Subcutaneous abdominal adipose tissue (tissue), 5 donors: ENCODE results near the gene RSAD2.

ENCODE experiments used
- H3K27ac ChIP-seq: one replicate; pipeline ENCODE4 v1.7.0; 2013; ENCODE audit warnings: low read depth, mild to moderate bottlenecking, inconsistent platforms, low read length, moderate library complexity
- H3K27me3 ChIP-seq, 5 donors: one replicate each; pipeline ENCODE4 v1.7.0; 2013; ENCODE audit warnings: low read length in 5 of 5, inconsistent platforms in 1 of 5; ENCODE audit not compliant: control insufficient read depth in 5 of 5, insufficient read depth in 4 of 5
- H3K36me3 ChIP-seq, 5 donors: one replicate each; pipeline ENCODE4 v1.7.0; 2013; ENCODE audit warnings: low read length in 5 of 5; ENCODE audit not compliant: control insufficient read depth in 5 of 5, insufficient read depth in 5 of 5
- H3K4me1 ChIP-seq, 5 donors: one replicate each; pipeline ENCODE4 v1.7.0; 2013; ENCODE audit warnings: low read length in 5 of 5, mild to moderate bottlenecking in 3 of 5, moderate library complexity in 1 of 5; ENCODE audit not compliant: control insufficient read depth in 5 of 5, insufficient read depth in 5 of 5
- H3K4me3 ChIP-seq, 5 donors: one replicate each; pipeline ENCODE4 v1.7.0; 2013; ENCODE audit warnings: low read length in 5 of 5, low read depth in 1 of 5
- H3K9ac ChIP-seq, 5 donors: one replicate each; pipeline ENCODE4 v1.7.0; 2013; ENCODE audit warnings: low read length in 5 of 5, mild to moderate bottlenecking in 4 of 5, moderate library complexity in 3 of 5
- H3K9me3 ChIP-seq, 5 donors: one replicate each; pipeline ENCODE4 v1.7.0; 2013; ENCODE audit warnings: low read length in 5 of 5; ENCODE audit not compliant: control insufficient read depth in 5 of 5
- donor health status: healthy.
- donor health status: healthy.
- donor health status: healthy.
- donor health status: healthy.
- donor health status: healthy.

Gene RSAD2

DNA sequence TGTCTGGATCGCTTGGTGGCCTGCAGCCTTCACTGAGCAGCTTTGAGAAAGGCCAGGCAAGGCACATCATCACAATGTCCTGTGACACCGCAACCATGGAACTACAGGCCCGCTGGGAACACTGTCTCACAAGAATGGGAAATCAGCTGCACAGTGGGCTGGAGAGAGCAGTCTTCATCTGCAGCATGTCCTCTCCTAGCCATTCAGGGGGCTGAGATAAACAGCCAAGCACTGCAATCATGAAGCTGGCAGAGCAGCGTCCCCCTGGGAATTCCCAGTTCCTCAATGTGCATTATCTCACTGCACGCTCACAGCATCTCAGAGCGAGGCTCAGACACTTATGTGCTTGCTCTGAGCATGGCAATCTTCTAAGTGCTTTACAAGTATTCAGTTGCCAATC, 13.8 kb upstream of the RSAD2 start:
- no peak overlapping the region for H3K27ac ChIP-seq
- H3K4me3 ChIP-seq: peak overlapping the region in 3 of 5 donors; percentile 67 to 86 (median 82)
- no peaks in the 10 kb centered on the region for H3K27me3 ChIP-seq
- H3K9me3 ChIP-seq: peaks cover 0 to 7% (median 1%) of the 10 kb centered on the region in 5 donors
- H3K36me3 ChIP-seq: peaks cover 3 to 22% (median 6%) of the 10 kb centered on the region in 5 donors
- H3K9ac ChIP-seq: no peak overlapping the region
- peaks cover 0 to 32% (median 18%) of the 10 kb centered on the region in 5 donors for H3K4me1 ChIP-seq

GRCh38 chr2:6864231-6864754, 13.3 kb upstream of the RSAD2 start:
- peak overlapping the region in 4 of 5 donors; percentile 52 to 86 (median 74) for H3K4me3 ChIP-seq

DNA sequence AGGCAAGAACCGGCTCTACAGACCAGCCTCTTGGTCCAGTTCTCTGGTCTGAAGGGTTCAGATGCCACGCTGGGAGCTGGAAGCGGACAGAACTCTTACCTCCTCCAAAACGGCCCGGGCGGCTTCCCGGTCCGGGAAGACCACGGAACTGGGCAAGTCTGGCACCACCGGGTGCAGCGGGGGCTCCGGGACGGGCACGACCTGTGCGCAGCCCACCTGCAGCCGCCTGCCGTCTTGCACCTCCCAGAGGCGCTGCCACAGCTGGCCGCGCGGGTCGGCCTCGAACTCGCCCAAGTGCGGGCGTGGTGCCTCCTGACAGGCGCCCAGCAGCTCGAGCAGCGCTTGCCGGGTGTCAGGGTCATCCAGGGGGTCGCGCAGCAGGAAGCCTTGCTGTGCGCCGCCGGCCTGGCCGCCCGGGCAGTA, 12.6 kb upstream of the RSAD2 start:
- no peaks in the 10 kb centered on the region for H3K27me3 ChIP-seq
- H3K36me3 ChIP-seq: peaks cover 3 to 18% (median 4%) of the 10 kb centered on the region in 5 donors
- peak overlapping the region; percentile 52 to 86 (median 76) for H3K4me3 ChIP-seq
- H3K9ac ChIP-seq: peak overlapping the region in 3 of 5 donors; percentile 31 to 72 (median 68)
- no peak overlapping the region for H3K27ac ChIP-seq
- peaks cover 0 to 32% (median 18%) of the 10 kb centered on the region in 5 donors for H3K4me1 ChIP-seq
- H3K9me3 ChIP-seq: no peaks in the 10 kb centered on the region

More at GRCh38 chr2:6864231-6864754, 13.3 kb upstream of the RSAD2 start:
- H3K27ac ChIP-seq: no peak overlapping the region
- no peaks in the 10 kb centered on the region for H3K27me3 ChIP-seq
- H3K36me3 ChIP-seq: peaks cover 3 to 21% (median 5%) of the 10 kb centered on the region in 5 donors
- H3K4me1 ChIP-seq: peaks cover 0 to 32% (median 18%) of the 10 kb centered on the region in 5 donors
- peaks cover 0 to 3% (median 0%) of the 10 kb centered on the region in 5 donors for H3K9me3 ChIP-seq
- peak overlapping the region in 1 of 5 donors; percentile 68 for H3K9ac ChIP-seq

GRCh38 chr2:6865346-6866274, 12.0 kb upstream of the RSAD2 start, which contains the start of gene CMPK2:
CMPK2 (minus strand) TSS chr2:6865907; CDS start chr2:6865696, 211 bp downstream.
- Histone ChIP-seq H3K4me3 (peak within 1 kb of the TSS; percentile 67 to 87 (median 82)), H3K27ac (peak within 1 kb of the TSS; percentile 48), H3K4me1 (peaks cover 0 to 32% (median 18%) of the 10 kb centered on the region in 5 donors), H3K36me3 (peaks cover 0 to 18% (median 3%) of the 10 kb centered on the region in 5 donors), H3K9me3 (no peaks in the 10 kb centered on the region), H3K27me3 (no peaks in the 10 kb centered on the region), H3K9ac (peak within 1 kb of the TSS in 4 of 5 donors; percentile 38 to 72 (median 68))

- Histone ChIP-seq H3K9ac (peak overlapping the region in 4 of 5 donors; percentile 38 to 72 (median 60)), H3K36me3 (peaks cover 0 to 14% (median 3%) of the 10 kb centered on the region in 5 donors), H3K4me3 (peak overlapping the region; percentile 67 to 87 (median 82)), H3K27me3 (no peaks in the 10 kb centered on the region), H3K9me3 (no peaks in the 10 kb centered on the region), H3K27ac (peak overlapping the region; percentile 48), H3K4me1 (peaks cover 0 to 32% (median 18%) of the 10 kb centered on the region in 5 donors)
These were observed 11.3 kb upstream of the RSAD2 start for GRCh38 chr2:6866275-6866671.

DNA sequence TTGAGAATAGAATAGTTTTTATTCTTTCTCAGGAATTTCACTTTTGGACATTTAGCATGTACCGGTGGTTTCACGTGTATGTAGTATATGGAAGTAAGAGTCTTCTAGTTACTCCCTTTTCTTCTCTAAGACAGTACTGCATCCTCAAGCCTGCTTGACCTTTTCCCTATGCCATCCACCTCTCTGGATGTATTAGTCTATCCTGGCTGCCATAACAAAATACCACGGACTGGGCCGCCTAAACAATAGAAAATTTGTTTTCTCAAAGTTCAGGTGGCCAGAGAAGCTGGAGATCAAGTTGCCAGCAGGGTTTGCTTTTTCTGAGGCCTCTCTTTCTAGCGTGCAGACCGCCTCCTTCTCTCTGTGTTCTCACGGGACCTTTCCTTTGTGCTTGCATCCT, 10.6 kb upstream of the RSAD2 start:
- H3K9ac ChIP-seq: peak overlapping the region in 1 of 5 donors; percentile 23
- H3K27me3 ChIP-seq: no peaks in the 10 kb centered on the region
- no peak overlapping the region for H3K4me3 ChIP-seq
- no peaks in the 10 kb centered on the region for H3K9me3 ChIP-seq
- H3K36me3 ChIP-seq: peaks cover 0 to 8% (median 2%) of the 10 kb centered on the region in 5 donors
- peak overlapping the region; percentile 15 for H3K27ac ChIP-seq
- H3K4me1 ChIP-seq: peaks cover 0 to 32% (median 18%) of the 10 kb centered on the region in 5 donors

DNA sequence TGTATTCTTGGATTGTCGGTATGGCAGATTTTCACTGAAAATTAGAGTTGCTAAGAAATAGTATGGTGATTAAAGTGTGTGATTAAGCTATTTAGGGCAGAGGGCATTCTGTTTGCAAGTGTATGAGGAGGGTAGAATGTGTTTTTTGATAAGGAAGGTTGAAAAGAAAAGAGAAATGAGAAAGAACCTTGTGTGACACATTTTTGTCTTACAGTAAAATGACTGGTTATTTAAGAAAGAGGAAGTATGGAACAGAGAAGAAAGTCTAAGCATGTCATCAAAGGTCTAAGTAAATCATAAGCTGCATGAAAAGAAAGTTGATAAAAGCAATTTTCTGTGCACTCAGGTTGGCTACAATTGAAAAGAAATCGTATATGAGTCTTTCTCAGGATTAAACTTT, 5.2 kb upstream of the RSAD2 start:
- H3K36me3 ChIP-seq: no peaks in the 10 kb centered on the region
- no peak overlapping the region for H3K4me3 ChIP-seq
- H3K27ac ChIP-seq: no peak overlapping the region
- H3K9ac ChIP-seq: no peak overlapping the region
- peaks cover 0 to 6% (median 5%) of the 10 kb centered on the region in 5 donors for H3K4me1 ChIP-seq
- H3K27me3 ChIP-seq: no peaks in the 10 kb centered on the region
- H3K9me3 ChIP-seq: peaks cover 0 to 4% (median 0%) of the 10 kb centered on the region in 5 donors

- H3K9me3 ChIP-seq: peaks cover 0 to 4% (median 0%) of the 10 kb centered on the region in 5 donors
- H3K36me3 ChIP-seq: no peaks in the 10 kb centered on the region
- no peak overlapping the region for H3K9ac ChIP-seq
- H3K4me1 ChIP-seq: peaks cover 0 to 20% (median 15%) of the 10 kb centered on the region in 5 donors
- H3K27ac ChIP-seq: no peak overlapping the region
- no peaks in the 10 kb centered on the region for H3K27me3 ChIP-seq
- no peak overlapping the region for H3K4me3 ChIP-seq
These were observed 3.5 kb upstream of the RSAD2 start for GRCh38 chr2:6874032-6874431.

GRCh38 chr2:6876309-6876708, 1.3 kb upstream of the RSAD2 start:
- H3K4me3 ChIP-seq: no peak overlapping the region
- peaks cover 0 to 4% (median 0%) of the 10 kb centered on the region in 5 donors for H3K9me3 ChIP-seq
- H3K9ac ChIP-seq: no peak overlapping the region
- H3K4me1 ChIP-seq: peaks cover 0 to 26% (median 15%) of the 10 kb centered on the region in 5 donors
- no peak overlapping the region for H3K27ac ChIP-seq
- H3K36me3 ChIP-seq: no peaks in the 10 kb centered on the region
- no peaks in the 10 kb centered on the region for H3K27me3 ChIP-seq
